ENCODE measurements around the gene CA10.

Gene CA10

DNA sequence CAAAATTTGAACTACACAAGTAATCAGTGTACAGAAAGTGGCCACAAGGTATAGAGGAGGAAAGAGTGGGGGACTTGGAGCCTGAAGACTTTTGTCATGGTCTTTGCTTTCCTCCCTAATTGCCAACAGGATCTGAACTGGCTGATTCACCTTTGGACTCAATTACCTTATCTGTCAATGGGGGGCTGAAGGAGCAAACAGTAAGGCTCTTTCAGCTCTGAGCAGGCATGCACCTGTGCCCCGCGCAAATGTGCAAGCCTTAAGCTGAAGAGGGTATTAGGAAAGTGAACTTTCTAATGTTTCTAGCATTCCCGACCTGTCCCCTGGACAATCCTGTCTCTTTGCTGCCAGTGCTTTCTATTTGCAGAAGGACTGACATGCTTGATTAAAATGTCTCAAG is 302.7 kb downstream of the CA10 start:
- no peak for DNase-seq

DNA sequence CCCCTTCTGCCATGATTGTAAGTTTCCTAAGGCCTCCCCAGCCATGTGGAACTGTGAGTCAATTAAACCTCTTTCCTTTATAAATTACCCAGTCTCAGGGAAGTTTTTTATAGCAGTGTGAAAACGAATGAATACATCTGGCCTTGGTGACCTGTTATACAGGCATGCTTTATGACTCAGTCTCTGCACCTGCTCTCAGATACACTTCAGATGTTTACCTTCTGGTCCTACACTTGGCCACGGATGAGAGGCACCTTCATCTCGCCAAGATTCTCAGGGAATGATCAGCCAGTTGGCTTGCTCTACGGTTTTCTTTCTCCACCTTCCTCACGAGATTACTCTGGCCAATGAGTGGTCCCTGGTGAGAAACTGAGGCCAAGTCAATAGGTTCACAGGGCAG is 304.7 kb downstream of the CA10 start:
- DNase-seq: no peak

DNA sequence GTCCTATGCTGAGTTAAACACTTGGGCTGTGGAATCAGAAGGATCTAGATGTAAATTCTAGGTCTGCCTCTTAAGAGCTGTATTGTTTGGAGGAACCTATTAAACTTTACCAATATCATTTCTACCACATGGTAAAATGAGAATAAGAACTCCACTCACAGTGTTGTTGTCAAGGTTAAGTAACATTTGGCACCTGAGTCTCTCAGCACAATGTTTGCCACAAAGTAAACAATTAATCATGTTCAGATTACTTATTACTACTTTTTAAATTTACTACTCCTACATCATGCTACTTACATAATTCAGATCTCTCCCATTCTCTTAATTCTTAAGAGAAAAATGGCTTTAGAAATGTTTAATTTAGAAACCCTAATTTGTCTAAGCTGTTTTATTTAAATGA is 305.9 kb downstream of the CA10 start:
- no peak for DNase-seq

DNA sequence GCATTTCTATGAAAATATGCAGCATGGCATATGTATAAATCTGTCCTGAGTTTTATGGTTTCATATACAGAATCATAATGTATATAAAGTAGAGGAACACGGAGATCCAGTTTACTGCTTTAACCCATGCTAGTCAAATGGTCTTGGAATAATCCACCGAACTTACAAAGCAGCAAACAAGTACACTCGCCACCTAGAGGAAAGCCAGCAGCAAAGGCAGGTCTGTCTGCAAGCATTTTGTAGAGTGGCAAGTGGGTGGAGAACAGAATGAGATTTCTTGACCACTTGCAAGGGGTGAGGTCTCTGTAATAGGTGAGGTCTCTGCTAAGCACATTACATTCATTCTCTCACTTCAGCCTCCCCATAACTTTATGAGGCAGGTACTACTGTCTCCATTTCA is 308.3 kb downstream of the CA10 start:
- DNase-seq: no peak

DNA sequence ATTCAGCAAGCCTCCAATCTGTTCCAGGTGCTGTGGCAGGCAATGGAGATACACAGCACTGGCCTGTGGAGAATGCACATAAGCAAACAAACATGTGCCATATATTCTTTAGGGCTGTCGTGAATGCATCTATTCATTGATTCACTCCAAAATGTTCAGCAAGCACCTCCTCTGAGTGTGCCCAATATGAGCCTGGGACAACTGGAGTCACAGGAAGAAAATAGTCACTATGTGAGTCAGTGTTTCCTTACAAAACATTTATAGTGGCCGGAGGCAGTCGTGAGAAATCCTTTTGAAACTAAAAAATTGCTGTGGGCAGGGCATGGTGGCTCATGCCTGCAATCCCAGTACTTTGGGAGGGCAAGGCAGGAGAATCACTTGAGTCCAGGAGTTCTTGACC is 310.1 kb downstream of the CA10 start:
- no peak for DNase-seq

DNA sequence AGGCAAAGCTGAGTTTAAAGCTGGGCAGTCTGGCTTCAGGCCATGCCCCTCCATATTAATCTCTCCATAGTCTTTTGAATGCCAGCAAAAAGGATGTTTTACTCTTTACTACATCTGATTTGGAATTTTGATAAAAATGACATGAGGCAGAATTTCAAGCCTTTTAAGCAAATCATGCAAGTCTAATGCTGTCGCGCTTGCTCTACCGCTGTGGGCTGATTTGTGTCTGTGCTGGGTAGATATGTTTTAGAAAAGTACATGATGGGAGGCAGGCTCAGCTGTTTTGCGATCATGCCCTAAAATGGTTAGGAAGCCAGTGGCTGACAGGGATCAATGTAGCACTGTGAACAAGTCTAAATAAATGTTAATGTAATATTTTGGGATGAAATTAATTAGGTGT is 311.9 kb downstream of the CA10 start:
- DNase-seq: no peak

DNA sequence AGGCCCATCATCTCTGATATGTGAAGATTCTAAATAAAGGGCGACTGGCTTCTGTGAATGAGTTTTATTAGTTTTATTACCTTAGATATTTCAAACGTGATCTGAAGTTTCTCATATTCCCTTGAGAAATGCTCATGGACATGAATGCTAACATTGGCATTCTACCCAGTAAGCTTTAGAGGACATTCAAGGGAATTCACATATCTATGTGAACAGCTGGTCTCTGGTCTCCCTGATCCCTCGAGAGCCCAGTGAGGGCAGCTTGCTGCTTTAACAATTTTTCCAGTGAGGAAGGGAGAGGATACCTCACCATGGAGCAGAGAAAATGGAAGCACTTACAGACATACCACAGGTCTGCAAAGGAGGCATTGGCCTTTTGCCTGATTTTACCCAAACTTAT is 312.7 kb downstream of the CA10 start:
- DNase-seq: no peak

DNA sequence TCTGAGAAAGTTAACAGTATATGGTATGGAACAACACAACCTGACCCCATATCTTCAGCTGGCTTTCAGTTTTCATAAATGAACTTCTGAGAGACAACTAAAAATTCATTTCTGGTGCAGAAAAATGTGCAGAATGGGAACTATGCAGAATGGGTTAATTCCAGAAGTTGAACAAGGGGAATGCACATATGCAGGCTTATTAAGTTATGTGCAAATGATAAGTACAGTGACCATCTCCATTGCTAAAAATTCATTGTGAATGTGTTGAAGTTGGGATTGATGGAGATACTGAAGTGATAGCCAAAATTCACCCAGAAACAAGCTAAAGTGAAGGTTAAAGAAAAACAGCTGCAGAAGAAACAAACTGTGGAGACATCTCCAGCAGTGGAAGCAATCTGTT is 315.8 kb downstream of the CA10 start:
- DNase-seq: no peak

DNA sequence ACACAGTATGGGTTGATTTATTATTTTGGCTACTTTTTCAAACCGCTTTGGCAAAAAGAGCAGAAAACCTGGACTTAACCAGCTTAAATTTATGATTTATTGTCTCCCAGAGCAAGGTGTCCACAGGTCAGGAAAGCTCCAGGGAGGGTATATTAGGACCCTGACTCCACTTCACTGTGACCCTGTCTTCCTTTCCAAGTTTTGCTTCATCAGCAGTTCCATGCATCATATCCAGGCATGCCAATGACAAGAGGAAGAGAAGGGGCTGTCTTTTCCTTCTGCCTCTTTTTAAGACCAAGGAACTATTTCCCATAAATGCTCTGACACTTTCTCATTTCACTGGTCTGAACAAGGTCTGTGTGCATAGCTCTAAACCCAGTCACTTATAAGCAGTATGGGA is 316.8 kb downstream of the CA10 start:
- no peak for DNase-seq

DNA sequence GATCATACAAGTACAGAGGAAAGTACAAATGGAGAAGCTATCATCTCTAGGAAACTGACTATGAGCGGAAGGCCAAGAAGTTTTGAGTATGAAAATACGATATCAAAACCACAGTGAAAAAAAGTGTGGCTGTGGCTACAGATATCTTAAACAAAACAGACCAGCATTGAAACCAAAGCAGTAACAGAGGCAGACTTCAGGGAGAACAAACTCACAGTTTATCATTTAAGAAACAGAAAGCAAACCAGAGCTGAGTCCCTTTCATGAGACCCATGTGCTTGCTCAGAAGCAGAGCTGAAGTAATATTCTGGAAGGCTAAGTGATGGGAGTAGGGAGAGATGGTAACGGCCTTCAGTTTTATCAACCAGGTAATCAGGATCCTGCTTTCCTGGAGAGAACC is 317.8 kb downstream of the CA10 start:
- DNase-seq: no peak

DNA sequence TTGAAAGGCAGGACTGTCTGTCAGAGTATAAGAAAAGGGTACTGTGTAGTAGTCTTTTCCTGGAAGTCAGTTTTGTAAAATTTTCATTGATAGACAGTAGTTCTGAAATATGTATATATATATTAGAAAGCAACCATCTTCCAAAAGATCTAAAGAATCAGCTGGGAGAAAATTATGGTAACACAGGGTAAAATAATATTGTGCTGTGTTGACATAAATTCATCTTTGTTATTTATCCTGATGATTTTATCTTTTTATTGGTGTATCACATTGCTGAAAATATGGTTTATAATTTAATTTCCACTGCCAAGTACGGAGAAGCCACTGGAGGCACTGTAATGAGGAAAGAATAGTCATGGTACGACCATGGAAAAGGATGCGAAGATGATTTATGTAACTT is 324.9 kb downstream of the CA10 start:
- DNase-seq: no peak

DNA sequence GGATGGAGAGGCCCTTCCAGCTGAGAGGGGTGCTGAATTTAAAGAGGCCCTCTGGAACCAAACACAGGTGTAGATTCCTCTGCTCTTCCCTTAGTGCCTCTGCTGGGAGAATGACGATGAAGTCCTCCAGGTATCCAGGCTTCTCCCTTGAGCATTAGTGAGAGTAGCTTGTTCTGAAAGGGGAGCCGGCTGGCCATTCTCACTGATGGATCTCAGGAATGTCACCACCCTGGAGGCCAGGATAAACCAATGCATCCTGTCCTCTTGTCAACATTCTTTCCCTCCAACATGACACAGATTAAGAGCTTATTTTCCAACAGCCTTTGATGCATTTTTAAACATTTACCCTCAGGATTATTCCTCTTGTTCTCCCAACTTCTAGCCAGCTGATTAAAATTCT is 325.5 kb downstream of the CA10 start:
- no peak for DNase-seq

DNA sequence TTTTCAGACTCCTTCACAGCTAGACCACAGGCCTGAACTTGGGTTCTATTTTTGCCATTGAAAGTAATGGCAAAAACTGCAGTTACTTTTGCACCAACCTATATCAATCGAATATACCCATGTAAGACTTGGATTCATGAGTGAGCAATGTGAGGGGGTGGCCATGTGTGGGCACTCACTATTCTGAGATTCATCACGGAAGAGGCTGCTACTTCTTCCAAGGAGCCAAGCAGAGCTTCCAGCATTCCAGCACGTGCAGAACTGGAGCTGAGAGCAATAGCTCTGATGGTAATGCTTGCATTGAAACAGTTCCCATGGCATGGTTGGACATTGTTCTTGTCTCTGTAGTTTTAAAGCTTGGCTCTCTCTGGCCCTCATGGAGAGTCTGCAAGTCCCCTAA is 327.6 kb downstream of the CA10 start:
- no peak for DNase-seq

DNA sequence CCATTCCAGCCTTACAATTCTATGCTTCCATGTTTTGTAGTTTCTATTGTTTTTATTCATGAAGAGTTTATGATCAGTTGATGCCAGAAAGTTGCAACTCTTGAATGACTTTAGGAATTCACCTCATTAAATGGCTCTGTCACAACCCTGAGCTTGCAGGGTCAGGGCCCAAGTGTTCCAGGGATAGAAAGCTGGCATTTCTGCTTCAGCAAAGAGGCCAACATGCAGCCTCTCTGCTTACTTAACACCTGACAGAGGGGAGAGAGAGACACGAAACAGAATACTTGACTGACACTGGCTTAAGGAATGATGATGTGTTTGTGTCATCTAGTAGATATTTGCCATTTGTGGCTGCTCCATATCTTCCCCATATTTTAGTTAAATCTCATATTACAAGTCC is 328.1 kb downstream of the CA10 start:
- no peak for DNase-seq

DNA sequence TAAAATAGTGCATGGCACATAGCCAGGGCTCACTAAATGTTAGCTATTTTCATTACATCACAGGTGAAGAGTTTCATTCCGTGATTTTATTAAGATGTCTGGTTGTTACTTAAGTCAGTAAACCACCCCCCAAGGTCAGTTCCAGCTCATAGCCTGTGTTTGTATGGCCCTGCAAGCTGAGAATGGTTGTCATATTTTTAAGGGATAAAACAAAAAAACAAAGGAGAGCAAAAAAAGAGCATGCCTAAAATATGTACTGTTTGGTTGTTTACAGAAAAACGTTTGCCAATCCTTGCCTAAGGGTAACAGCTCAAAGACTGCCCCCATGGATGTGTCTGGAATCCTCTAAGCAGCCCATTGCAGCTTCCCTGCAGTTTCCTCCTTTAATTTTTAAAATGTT is 329.6 kb downstream of the CA10 start:
- no peak for DNase-seq

DNA sequence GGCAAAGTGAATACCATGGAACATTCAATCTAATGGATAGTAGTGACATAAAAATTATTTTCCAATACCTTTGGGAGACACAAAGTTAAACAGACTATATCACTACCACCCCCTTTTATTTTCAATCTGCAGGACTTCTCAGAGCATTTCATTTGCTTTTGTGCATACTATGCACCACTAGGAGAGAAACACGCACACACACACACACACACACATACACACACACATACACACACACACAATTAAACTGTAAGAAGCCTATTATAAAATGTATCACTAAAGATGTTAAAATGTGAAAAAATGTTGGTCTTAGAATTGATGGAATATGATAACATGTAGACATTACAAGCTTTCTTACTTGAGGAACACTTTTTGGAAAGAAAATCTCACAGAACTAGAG is 331.4 kb downstream of the CA10 start:
- no peak for DNase-seq

DNA sequence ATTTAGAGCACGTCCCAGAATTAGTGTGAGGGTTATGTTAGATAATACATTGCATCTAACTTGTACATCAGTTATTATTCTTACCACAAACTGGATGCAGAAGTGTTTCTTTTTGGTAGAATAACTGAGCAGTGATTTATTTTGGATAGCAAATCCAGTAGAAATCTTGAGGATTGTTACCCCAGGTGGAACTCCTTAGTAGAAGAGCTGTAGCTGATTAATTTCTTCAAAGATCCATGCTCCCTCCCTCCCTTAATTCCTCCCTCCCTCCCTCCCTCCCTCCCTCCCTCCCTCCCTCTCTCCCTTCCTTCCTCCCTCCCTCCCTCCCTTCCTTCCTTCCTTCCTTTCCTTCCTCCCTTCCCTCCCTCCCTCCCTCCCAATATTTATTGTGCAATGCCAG is 337.7 kb downstream of the CA10 start:
- DNase-seq: no peak

DNA sequence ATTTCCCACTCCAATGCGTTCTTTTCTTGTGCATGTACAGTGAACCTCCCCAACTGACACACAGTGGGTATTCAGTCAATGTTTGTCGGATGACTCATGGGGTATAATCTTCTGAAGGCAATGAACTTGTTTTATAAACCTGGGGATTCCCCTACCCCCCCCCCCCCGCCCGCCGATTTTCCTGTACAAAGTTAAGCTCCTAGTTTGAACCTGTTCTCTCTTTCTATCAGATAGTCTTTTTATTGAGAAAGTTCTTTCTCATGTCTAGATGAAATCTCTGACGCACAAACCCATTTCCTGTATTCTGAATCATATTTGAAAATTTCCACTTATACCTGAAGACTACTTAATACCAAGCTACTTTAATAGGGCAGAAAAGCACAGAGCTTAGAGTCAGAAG is 338.3 kb downstream of the CA10 start:
- DNase-seq: peak in 1 of 2 donors; percentile 10

DNA sequence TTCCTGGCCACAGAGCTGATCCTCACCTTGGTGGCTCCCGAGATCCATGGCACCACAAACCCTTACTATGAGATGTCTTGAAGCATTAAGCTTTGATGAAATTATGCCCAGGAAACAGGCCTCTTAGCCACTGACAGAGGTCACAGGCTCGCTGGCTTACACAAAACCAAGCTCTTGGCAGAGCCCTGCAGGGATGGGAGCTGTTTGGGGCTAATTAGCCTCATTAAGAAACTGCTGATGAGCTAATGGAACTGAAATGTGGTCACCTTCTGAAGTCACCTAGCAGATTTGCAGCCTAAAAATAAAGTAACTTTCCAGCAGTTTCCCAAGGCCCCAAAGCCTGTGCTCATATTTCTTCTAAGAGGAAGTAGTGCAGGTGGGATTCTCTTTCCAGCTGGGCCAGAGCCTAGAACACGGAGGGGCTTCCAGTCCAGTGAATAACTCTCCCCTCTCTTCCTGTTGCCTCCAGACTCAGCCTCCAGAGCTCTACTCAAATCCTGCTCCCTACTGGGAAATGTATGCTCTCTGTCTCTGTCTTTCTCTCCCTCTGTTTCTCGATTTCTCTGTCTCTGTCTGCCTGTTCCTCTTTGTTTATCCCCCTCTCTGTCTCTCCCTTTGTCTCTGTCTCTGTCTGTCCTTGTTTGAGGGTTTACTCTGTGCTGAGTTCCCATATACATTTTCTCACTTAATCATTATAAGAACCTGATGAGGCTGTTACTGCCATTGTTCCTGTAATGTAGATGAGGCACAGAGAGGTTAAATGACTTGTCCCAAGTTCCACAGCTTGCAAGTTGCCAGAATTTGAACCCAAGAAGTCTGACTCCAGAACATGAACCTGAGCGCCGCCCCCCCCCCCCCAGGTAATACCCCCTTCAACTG is 338.9 kb downstream of the CA10 start:
- no peak for DNase-seq

DNA sequence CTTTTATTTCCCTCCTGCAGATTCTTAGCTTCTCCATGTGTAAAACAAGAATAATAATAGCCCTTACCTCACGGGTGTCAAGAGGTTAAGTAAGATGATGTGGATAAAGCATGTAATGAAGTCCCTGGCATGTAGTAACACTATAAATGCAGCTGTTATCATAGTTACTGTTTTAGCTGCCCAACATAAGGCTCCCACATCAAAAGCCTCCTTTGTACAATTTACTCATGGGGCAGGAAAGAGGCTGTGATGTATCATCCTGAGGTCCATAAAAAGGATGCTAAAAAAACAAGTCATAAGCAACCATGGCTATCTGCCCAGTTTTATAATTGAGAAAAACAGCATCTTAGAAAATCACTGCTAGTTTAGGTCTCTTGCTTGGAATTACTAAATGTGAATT is 339.7 kb downstream of the CA10 start:
- DNase-seq: no peak

DNA sequence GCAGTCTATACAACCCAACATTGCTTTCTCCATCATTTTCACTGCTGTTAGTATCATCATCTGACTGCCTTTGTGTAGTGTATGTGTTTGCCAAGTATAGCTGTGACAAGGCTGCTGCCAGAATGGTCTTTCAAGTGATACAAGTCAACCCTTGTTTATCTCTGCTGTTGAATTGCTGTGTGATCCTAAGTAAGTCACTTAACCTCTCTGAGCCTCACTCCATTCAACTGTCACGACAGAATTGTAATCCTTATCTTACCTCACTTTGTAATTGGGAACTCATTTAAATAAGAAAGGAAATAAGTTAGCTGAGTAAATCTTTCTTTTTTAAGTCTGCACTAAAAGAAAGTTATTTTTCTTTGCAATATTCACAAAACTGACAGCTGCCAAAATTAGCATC is 340.6 kb downstream of the CA10 start:
- no peak for DNase-seq

DNA sequence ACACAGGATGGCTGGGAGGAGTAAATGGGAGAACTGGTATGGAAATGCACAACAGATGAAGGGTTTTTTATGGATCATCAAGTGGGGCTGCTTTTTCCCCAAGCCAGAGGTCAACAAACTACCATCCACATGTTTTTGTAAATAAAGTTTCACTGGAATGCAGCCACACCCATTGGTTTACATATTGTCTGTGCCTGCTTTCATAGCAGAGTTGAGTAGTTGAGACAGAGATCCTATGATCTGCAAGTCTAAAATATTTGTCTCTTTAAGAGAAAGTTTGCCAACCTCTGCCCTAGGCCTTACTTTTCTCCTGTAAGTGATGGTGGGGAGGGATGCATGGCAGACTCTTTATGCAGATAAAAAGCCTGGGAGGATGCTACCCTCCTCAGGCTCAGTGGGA is 341.4 kb downstream of the CA10 start:
- no peak for DNase-seq

DNA sequence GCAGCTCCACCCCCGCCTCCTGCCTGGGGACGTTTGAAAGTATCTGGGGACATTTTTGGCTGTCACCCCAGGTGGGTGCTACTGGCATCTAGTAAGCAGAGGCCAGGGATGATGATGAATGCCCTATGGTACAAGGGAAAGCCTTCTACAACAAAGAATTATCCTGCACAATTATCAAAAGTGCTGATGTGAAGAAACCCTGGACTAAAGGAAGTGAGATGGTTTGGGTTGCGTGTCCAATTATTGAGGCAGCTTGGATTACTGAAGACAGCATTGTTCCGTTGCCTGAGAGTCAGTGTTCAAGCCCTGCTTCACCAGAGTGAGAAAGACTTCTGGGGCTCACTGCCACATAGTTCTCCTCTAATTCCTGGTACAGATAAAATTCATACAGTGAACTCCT is 343.4 kb downstream of the CA10 start:
- no peak for DNase-seq

DNA sequence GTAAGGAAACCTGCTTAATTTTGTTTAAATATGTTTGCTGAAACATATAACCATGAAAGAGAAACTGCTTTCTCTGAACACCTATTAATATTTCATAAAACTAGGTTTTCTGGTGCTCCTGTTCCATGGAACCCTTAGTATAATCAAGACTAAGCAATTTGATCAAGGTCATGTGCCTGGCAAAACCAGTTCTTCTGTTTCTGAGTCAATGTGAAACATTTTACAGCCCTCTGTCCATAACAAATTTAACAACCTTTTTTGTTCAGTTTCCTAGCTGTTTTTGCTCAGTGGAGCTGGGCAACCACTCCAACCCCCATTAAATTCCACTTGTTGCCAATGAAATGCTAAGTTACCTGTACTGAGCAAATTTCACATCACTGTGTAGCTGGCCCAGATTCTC is 344.0 kb downstream of the CA10 start:
- DNase-seq: no peak

DNA sequence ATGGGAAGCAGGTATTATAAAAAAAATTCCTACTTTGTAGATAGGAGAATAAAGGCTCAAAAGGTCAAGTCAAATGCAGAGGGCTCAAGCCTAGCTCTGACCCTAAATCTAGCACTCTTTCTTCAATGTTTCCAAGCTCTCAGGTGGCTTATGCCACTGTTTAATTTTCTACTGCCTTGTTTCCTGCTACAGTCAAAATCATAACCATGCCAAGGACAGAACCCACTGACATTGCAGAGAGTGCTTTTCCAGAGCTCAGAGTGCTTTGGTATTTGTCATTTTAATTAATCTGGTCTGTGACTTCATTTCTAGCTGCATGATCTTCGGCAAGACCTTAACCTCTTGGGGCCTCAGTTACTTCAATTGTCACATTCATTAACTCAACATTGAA is 344.7 kb downstream of the CA10 start:
- no peak for DNase-seq

Data from CD4-positive, alpha-beta T cell treated with Interleukin-4 for 1 hour (primary cell).